Eye (tissue), 1 donor: ENCODE measurements around the gene PLEKHG4B.
A peak's percentile ranks its signal among the peaks of the same experiment; 100 is the strongest.
"Not testable (repeated sequence)": the region's sequence is repeated elsewhere in the genome, so short reads cannot be mapped to it uniquely, and the experiment has no call there.

ENCODE experiments used
- DNase-seq: peaks from one replicate; pipeline ENCODE4 v3.0.0-alpha.2; 2015

PLEKHG4B gene

GRCh38 chr5:204966-205670 lies 113.2 kb downstream of the PLEKHG4B start:
- no peak for DNase-seq

GRCh38 chr5:206406-206805 lies 114.4 kb downstream of the PLEKHG4B start:
- no peak for DNase-seq

- no peak for DNase-seq
Observed at GRCh38 chr5:206927-207536, 115.1 kb downstream of the PLEKHG4B start.

- no peak for DNase-seq
Observed at GRCh38 chr5:207599-207998, 115.6 kb downstream of the PLEKHG4B start.

- DNase-seq: no peak
Observed at GRCh38 chr5:208449-209114, 116.6 kb downstream of the PLEKHG4B start.

GRCh38 chr5:213803-214395 lies 121.9 kb downstream of the PLEKHG4B start:
- DNase-seq: no peak

GRCh38 chr5:215256-215655 lies 123.3 kb downstream of the PLEKHG4B start:
- not testable (repeated sequence) for DNase-seq

GRCh38 chr5:216076-216475 lies 124.1 kb downstream of the PLEKHG4B start:
- DNase-seq: not testable (repeated sequence)

GRCh38 chr5:217494-218456 lies 125.8 kb downstream of the PLEKHG4B start, which contains the start of the genes CCDC127 and SDHA:
CCDC127 (minus strand) TSS chr5:218153; CDS start chr5:216849, 1,304 bp downstream.
SDHA (plus strand) TSS chr5:218320; CDS start chr5:218356, 36 bp downstream.
- DNase-seq: peak; percentile 99

- DNase-seq: peak; percentile 57
Observed at GRCh38 chr5:218457-219291, 126.7 kb downstream of the PLEKHG4B start.

GRCh38 chr5:219460-219863 lies 127.5 kb downstream of the PLEKHG4B start:
- peak; percentile 24 for DNase-seq

- no peak for DNase-seq
Observed at GRCh38 chr5:219991-220390, 128.0 kb downstream of the PLEKHG4B start.

GRCh38 chr5:222951-223715 lies 131.2 kb downstream of the PLEKHG4B start:
- not testable (repeated sequence) for DNase-seq

GRCh38 chr5:223791-224190 lies 131.8 kb downstream of the PLEKHG4B start:
- no peak for DNase-seq

GRCh38 chr5:225334-225733 lies 133.4 kb downstream of the PLEKHG4B start:
- DNase-seq: no peak

- not testable (repeated sequence) for DNase-seq
Observed at GRCh38 chr5:227375-227774, 135.4 kb downstream of the PLEKHG4B start.

- no peak for DNase-seq
Observed at GRCh38 chr5:228886-229285, 136.9 kb downstream of the PLEKHG4B start.

GRCh38 chr5:230711-231110 lies 138.7 kb downstream of the PLEKHG4B start:
- DNase-seq: no peak

- no peak for DNase-seq
Observed at GRCh38 chr5:231661-232060, 139.7 kb downstream of the PLEKHG4B start.

GRCh38 chr5:233426-233825 lies 141.5 kb downstream of the PLEKHG4B start:
- not testable (repeated sequence) for DNase-seq
